Right renal pelvis (tissue), 4 donors: ENCODE results near the gene LIN28A. TPM values are rescaled to one million over a fixed set of nuclear protein-coding genes. Genes with fewer than 3 reads are reported as not detected.
"Not testable (repeated sequence)": the region's sequence is repeated elsewhere in the genome, so short reads cannot be mapped to it uniquely, and the experiment has no call there.

Source experiments
- DNase-seq, 4 donors: peaks; one replicate each; pipeline ENCODE4 v3.0.0-alpha.2; 2013; ENCODE audit warnings: low read depth in 4 of 4, low spot score in 3 of 4, missing footprints in 1 of 4
- polyA plus RNA-seq, 4 donors: library from polyadenylated mRNA; unstranded; fragments of 120-200 nt; gene quantifications; one replicate each; pipeline ENCODE4 v1.2.1, GENCODE V29; 2013; ENCODE audit not compliant: insufficient read length in 4 of 4

LIN28A gene
- polyA plus RNA-seq: under 1 TPM; 0.04 to 0.09 (median 0.06) TPM

- no peak for DNase-seq
Observed at GRCh38 chr1:26410706-26411623, at the start of gene LIN28A. Gene LIN28A, plus strand, starts transcription at chr1:26410817. Its CDS starts 75 bp downstream, at chr1:26410892.

GRCh38 chr1:26361605-26362122, 49.0 kb upstream of the LIN28A start:
- DNase-seq: no peak

- DNase-seq: no peak
Observed at GRCh38 chr1:26362331-26362730, 48.3 kb upstream of the LIN28A start.

DNA sequence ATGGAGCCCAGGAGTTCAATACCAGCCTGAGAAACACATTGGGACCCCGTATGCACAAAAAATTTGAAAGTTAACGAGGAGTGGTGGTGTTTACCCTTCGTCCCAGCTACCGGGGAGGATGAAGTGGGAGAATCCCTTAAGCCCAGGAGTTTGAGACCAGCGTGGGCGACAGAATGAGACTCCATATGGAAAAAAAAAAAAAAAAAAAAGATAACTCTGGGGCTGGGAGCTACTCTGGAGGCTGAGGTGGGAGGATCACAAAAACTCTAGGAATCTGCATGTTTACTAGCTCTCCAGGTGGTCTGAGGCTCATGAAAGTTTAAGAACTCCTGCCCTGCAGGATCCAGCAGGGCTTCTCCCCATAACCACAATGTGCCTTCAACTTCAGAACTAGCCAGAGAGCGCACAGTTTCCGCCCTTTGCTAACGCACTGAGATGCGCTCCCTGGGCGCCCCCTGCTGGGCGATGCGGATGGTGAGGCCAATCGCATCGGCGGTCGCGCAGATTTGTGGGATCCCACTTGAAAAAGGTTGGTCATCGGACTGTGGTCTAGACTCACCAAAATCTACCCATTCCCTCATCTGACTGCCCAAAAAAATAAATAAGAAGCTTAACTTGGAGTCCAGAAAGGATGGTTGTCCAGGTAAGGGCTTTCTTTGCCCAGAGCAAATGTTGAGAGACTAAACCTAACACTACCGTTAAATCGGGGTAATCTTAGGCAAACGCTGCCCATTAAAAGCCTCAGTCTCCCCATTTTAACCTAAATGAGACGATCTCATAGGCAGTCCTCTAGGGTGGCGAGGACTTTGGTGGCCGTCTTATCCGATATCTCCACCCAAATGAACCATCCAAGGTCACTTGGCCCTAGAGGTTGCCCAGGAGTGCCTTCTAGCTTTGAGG, 46.8 kb upstream of the LIN28A start:
- peak; percentile 46 to 60 (median 53) for DNase-seq

DNA sequence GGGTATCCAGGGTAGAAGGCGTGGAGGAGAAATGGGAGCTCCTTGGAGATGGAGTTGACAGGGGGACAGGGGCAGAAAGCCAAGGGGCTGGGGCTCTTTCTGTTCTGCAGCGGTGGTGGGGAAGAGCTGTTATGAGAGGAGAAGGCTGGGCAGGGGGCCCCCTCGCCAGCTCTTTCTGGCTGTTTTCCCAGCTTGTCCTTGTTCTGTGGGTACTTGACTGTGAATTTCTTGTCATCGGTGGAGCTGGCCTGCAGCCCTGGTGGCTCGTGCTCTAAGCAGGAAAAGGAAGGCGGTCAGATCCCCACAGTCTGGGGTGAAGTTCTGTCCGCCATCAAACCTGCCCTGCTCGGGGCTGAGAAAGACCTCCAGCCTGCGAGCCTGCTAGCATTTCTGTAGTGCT, 45.7 kb upstream of the LIN28A start:
- DNase-seq: no peak

- DNase-seq: no peak
Observed at GRCh38 chr1:26367441-26367840, 43.2 kb upstream of the LIN28A start.

DNA sequence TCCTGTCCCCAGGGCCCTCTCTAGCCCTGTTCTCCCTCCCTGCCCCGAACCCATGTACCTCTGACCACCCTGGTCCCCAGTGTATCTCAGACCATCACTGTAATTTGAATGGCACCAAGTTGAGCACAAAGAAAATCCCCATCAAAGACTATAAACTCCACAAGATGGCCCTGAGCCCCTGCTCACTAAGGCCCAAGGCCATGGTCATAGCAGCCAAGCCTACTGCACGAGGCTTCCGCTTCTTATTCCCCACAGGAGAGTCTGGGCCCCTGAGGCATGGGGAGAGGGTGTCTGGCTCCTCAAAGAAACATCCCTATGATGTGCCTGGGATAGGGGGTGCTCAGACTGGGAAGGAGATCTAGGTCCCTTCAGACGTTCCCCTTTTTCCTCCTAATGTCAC, 42.6 kb upstream of the LIN28A start:
- DNase-seq: no peak

- no peak for DNase-seq
Observed at GRCh38 chr1:26368486-26368885, 42.1 kb upstream of the LIN28A start.

DNA sequence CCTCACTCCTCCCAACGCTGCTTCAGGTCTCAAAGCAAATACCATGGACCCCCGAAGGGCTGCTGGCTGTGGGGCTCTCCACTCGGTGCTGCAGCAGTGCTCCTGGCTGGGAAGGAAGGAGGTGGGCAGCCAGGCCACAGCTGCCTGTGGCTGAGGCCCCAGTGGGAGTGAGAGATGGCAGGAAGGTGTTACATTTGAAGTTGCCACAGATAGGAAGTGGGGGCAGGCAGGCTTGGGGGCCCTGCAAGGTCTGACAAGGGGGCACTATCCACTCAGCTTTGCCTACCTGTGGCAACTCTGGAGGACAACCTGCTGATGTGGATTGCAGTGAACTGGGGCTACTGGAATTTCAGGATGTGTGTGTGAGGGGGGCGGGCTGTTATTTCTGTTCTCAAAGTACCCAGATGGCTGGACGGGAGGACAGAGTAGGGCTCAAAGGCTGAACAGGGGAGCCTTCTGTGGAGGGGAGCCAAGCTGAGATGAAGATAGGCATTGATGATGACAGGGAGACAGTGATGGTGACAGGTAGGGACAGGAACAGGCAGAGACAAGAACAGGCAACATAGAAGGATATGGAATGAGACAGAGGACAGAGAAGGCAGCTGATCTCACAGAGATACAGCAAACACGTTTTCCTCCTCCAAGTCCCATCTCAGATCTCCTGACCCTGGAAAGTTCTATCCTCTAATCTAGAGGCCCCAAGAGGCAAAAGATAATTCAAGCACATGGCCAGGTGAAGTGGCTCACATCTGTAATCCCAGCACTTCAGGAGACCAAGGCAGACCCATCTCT, 39.8 kb upstream of the LIN28A start:
- no peak for DNase-seq

- DNase-seq: no peak
Observed at GRCh38 chr1:26372039-26372438, 38.6 kb upstream of the LIN28A start.

DNA sequence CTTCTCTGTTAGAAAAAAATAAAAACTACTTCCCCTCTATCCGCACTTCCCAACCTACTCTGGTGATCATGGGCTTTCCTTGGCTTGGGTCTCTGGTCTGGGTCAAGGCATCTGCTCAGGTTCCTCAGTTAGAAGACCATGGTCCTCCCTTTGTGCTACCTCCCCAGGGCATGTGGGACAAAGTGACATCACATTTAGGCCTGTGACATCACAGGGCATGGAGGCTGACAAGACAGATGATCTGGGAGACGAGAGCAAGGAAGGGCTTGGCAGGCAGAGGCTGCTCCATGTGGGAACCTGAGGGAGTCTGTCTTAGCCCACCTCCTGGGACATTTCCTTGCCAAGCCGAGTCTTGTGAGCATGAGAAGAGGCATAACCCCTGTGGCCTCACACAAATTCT, 38.0 kb upstream of the LIN28A start, which contains the start of gene ZNF683:
ZNF683 (minus strand) TSS at position 140 of the 400 bp plus-strand sequence. CDS start 4,179 bp downstream, outside the sequence.
- DNase-seq: not testable (repeated sequence)

- no peak for DNase-seq
Observed at GRCh38 chr1:26373281-26373680, 37.3 kb upstream of the LIN28A start.

- DNase-seq: no peak
Observed at GRCh38 chr1:26373789-26374188, 36.8 kb upstream of the LIN28A start.

GRCh38 chr1:26374361-26374760, 36.3 kb upstream of the LIN28A start:
- not testable (repeated sequence) for DNase-seq

- no peak for DNase-seq
Observed at GRCh38 chr1:26375081-26375480, 35.5 kb upstream of the LIN28A start.

DNA sequence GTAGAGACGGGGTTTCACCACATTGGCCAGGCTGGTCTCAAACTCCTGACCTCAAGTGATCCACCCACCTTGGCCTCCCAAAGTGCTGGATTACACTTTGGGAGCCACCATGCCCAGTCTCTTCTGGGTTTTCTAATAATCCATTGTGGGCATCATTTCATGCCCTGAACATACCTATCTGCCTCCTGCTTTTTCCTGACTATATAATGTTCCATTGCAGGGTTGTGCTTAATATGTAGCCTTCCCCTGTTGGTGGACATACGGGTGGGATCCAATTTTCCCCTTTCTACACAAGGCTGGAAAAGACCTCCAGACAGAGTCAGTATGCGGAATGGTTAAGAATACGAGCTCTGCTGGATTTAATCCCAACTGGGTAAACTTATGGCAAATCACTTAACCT, 34.6 kb upstream of the LIN28A start:
- DNase-seq: no peak

DNA sequence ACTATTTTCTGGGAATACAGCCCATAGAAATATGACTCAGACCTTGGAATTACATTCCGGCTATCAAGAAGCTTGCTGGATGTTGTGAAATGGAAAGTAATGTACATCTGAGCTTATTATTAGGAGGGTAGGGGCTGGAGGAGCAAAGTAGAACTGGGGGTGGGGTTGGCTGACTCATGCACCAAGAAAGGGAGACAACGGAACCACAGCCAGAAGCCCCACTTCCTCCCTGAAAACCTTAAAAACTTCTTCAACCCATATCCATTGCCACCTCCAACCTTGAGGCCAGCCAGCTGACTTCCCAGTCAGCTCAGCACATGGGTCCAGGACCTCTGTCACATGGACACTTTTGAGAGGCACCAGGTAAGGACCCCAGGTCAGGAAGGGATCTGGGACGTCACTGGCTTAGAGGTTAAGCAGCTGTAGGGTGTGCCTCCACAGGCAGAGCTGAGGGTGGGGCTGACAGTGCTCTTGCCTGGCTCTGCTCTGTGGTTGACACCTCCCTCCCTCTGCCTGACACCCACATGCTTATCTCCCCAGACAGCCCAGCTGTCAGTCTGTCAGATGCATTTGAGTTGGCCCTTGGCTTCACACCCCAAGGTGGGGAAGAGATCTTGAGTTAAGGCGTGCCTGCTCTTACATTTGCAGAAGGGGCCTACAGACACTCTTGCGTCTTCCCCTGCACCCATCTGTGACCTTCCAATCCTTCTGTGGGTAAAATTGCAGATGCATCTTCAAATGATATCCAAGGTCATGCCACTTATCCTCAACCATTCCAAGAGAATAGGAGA, 32.3 kb upstream of the LIN28A start:
- no peak for DNase-seq

- no peak for DNase-seq
Observed at GRCh38 chr1:26378879-26379251, 31.8 kb upstream of the LIN28A start.

DNA sequence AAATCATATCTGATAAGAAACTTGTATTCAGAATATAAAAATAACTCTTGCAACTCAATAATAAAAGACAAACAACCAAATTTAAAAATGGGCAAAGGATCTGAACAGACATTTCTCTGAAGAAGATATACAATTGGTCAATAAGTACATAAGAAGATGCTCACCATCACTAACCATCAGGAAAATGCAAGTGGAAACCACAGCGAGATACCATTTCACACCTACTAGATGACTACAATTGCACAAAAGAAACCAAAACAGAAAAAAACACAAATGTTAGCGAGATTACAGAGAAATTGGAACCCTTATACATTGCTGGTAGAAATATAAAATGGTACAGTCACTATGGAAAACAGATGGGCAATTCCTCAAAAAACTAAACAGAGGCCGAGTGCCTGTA, 26.5 kb upstream of the LIN28A start:
- no peak for DNase-seq
